H1 (cell line): ENCODE data around the gene NR1H2. TPM values are rescaled to one million over a fixed set of nuclear protein-coding genes. Genes with fewer than 3 reads are reported as not detected.

Experiments used
- ATF2 ChIP-seq: IDR thresholded peaks from 2 replicates; pipeline ENCODE4 v1.6.1; 2012; ENCODE audit warnings: low read length, inconsistent platforms
- CREB1 ChIP-seq: IDR thresholded peaks from 2 replicates; pipeline ENCODE4 v1.6.1; 2012; ENCODE audit warnings: inconsistent platforms
- EGR1 ChIP-seq: IDR thresholded peaks from 2 replicates; pipeline ENCODE4 v1.6.1; 2011; ENCODE audit warnings: low read depth, low read length, borderline replicate concordance
- HDAC2 ChIP-seq, 2 experiments: fragments of 300-600 bp in 1 of 2; sonication (generic) in 1 of 2; IDR thresholded peaks; 2 replicates each; pipeline ENCODE4 v1.6.1; 2011 to 2012; ENCODE audit warnings: low read depth in 2 of 2, low read length in 2 of 2, mild to moderate bottlenecking in 2 of 2, moderate library complexity in 2 of 2, borderline replicate concordance in 1 of 2, inconsistent platforms in 1 of 2
- JUND ChIP-seq: IDR thresholded peaks from 2 replicates; pipeline ENCODE4 v1.6.1; 2011; ENCODE audit warnings: mild to moderate bottlenecking, improper control_type of control experiment, low read length
- PHF8 ChIP-seq: fragments of 200-600 bp; sonication (generic); conservative IDR thresholded peaks from 2 replicates; pipeline ENCODE4 v1.7.1; 2012; ENCODE audit warnings: low read depth, mild to moderate bottlenecking, inconsistent platforms, low read length, moderate library complexity
- SIX5 ChIP-seq: IDR thresholded peaks from 2 replicates; pipeline ENCODE4 v1.6.1; 2011; ENCODE audit warnings: mild to moderate bottlenecking, low read depth, low read length
- SP1 ChIP-seq: IDR thresholded peaks from 2 replicates; pipeline ENCODE4 v1.6.1; 2011; ENCODE audit warnings: low read depth, low read length
- polyA plus RNA-seq, 7 experiments: library from polyadenylated mRNA; depleted of rRNA in 3 of 7; stranded (reverse) in 5 of 7; unstranded in 2 of 7; fragments of >200 nt in 5 of 7; fragments of 200-250 nt in 2 of 7; gene quantifications; 1 replicate in 5 of 7; 2 replicates in 1 of 7; 4 replicates in 1 of 7; pipeline versions ENCODE4 v1.2.1 to v1.2.3, GENCODE V29; 2011 to 2013; ENCODE audit warnings: missing spikeins in 2 of 7, mixed read lengths in 2 of 7
- total RNA-seq: library from RNA; stranded (reverse); fragmentation: NEBNext Ultra II Directional; extraction: Animal tissue kit (Norgen Biotek cat#: 25700); gene quantifications from 2 replicates; pipeline ENCODE4 v1.2.1, GENCODE V29; 2021

The NR1H2 gene
- total and polyA plus RNA-seq, 2 of the 8 experiments (the other 6 are each of a cell fraction or from before 2014, with no cell fraction given) = 40.3 to 47.5 TPM

GRCh38 chr19:50333235-50333736, 43.0 kb upstream of the NR1H2 start (continued):
- TF ChIP-seq EGR1 = peak; percentile 99
- TF ChIP-seq SIX5 = peak; percentile 92
- peak in 1 of 2 experiments; percentile 44; a peak in 1 of 4 replicates for TF ChIP-seq HDAC2 (IDR thresholded peaks at IDR 0.05; ENCODE audit: borderline replicate concordance in 1 of 2, low read depth in 2 of 2, low read length in 2 of 2)
- peak; percentile 46; the same call in 1 of the 2 replicates for TF ChIP-seq ATF2
- peak; percentile 51; the same call in 1 of the 2 replicates for TF ChIP-seq CREB1
- TF ChIP-seq SP1 = peak; percentile 46; the same call in 1 of the 2 replicates
- TF ChIP-seq JUND = peak; percentile 76
- TF ChIP-seq PHF8 = 0 out of 2 replicates have a peak, but pooled peaks have one; percentile 10
